Measurements from ENCODE around the gene MOAP1. TPM values are rescaled to one million over a fixed set of nuclear protein-coding genes. Genes with fewer than 3 reads are reported as not detected.

Gene MOAP1
- total and polyA plus RNA-seq, 4 donors: 22.3 to 48.6 (median 31.2) TPM

DNA sequence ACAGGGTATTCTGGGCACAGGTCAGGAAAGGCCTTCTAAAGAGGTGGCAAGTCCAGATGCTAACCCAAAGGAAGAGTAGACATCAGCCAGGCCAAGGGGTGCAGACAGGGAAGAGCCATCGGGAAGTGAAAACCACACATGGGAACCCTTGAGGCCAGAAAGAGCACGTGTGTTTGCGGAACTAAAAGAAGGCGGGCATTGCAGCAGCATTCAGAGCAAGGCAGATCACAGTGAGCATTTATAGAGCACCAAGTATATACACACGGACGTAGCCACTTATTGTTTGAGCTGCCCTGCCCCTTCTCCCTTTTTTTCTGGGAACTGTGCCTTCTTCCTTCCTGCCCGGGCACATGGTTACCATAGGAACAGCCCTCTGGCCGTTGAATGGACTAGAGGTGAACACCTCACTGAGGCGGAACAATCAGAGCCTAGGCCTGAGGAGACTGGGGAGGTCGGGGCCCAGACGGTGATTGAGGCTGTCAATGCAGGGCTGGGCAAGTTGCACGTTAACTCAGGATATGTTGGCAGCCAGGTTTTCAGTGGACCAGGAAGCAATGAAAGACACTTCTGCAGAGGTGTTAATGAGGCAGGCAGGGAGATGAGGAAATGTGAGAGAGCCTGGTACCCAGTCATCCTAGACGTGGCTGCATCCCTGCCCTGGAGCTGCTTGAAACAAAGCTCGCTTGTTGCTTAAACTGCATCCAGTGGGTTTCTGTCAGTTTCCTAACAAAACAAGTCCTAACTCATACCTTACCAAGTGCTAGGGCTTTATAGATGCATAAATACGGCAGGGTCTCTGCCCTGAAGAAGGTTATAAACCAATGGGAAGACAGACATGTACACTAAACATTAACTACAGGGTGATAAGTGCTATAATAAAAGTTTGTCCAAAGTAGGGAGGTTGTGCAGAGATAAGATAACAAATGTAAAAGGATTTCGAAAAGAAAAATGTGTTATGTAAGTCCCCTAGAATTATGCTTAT, 34.2 kb downstream of the MOAP1 start:
- ATAC-seq (ENCODE audit: insufficient read depth, low FRiP score): no peak
- Histone ChIP-seq H3K9ac (ENCODE audit: insufficient read depth in 1 of 2, low read length in 2 of 2) (no peak overlapping the region), H3K9me3 (ENCODE audit: control insufficient read depth in 4 of 4, insufficient read depth in 3 of 4, low read length in 3 of 4) (peaks cover 0 to 2% (median 0%) of the 10 kb centered on the region in 4 donors), H3K27me3 (ENCODE audit: control insufficient read depth in 3 of 3, insufficient read depth in 3 of 3, low read length in 2 of 3) (no peaks in the 10 kb centered on the region), H3K4me1 (ENCODE audit: control insufficient read depth in 5 of 5, insufficient read depth in 5 of 5, low read length in 5 of 5) (no peaks in the 10 kb centered on the region), H3K36me3 (ENCODE audit: control insufficient read depth in 4 of 4, insufficient read depth in 4 of 4, low read length in 4 of 4) (no peaks in the 10 kb centered on the region), H3K4me3 (no peak overlapping the region), H3K27ac (ENCODE audit: low read depth in 1 of 2, low read length in 1 of 2) (no peak overlapping the region)
- TF ChIP-seq, protein P1, sequence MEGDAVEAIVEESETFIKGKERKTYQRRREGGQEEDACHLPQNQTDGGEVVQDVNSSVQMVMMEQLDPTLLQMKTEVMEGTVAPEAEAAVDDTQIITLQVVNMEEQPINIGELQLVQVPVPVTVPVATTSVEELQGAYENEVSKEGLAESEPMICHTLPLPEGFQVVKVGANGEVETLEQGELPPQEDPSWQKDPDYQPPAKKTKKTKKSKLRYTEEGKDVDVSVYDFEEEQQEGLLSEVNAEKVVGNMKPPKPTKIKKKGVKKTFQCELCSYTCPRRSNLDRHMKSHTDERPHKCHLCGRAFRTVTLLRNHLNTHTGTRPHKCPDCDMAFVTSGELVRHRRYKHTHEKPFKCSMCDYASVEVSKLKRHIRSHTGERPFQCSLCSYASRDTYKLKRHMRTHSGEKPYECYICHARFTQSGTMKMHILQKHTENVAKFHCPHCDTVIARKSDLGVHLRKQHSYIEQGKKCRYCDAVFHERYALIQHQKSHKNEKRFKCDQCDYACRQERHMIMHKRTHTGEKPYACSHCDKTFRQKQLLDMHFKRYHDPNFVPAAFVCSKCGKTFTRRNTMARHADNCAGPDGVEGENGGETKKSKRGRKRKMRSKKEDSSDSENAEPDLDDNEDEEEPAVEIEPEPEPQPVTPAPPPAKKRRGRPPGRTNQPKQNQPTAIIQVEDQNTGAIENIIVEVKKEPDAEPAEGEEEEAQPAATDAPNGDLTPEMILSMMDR (IDR thresholded peaks at IDR 0.05; ENCODE audit: control extremely low read depth, extremely low read depth): no peak
- 39% methylated on average over 16 of the region's 16 CpGs for WGBS, 2 donors
- no peak for DNase-seq

DNA sequence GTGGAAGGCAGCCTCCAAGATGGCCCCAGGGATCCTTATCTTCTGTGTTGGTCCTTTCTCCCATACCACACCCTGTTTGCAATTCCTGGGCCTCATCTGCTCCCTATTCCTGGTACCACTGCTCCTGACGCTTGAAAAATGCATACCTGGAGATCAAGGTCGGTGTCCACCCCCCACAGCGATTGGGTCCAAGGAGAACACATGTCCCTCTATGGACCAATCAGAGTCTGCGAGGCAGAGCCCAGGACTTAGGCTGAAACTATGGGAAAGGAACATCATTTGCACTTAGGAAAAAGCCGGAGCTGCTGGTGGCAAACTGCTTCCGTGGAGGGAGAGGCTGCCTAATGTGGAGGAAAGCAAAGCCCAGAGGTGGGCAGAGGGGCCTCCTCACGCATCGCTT, 35.7 kb downstream of the MOAP1 start:
- no peak overlapping the region for H3K4me3 ChIP-seq
- no peaks in the 10 kb centered on the region for H3K36me3 ChIP-seq (ENCODE audit: control insufficient read depth in 4 of 4, insufficient read depth in 4 of 4, low read length in 4 of 4)
- H3K9me3 ChIP-seq (ENCODE audit: control insufficient read depth in 4 of 4, insufficient read depth in 3 of 4, low read length in 3 of 4): peaks cover 0 to 2% (median 0%) of the 10 kb centered on the region in 4 donors
- H3K27me3 ChIP-seq (ENCODE audit: control insufficient read depth in 3 of 3, insufficient read depth in 3 of 3, low read length in 2 of 3): no peaks in the 10 kb centered on the region
- WGBS, 2 donors: 93 to 99% methylated on average over 8 of the region's 8 CpGs
- H3K4me1 ChIP-seq (ENCODE audit: control insufficient read depth in 5 of 5, insufficient read depth in 5 of 5, low read length in 5 of 5): no peaks in the 10 kb centered on the region
- DNase-seq (no peak), ATAC-seq (ENCODE audit: insufficient read depth, low FRiP score) (no peak)
- H3K9ac ChIP-seq (ENCODE audit: insufficient read depth in 1 of 2, low read length in 2 of 2): no peak overlapping the region
- H3K27ac ChIP-seq (ENCODE audit: low read depth in 1 of 2, low read length in 1 of 2): no peak overlapping the region
- TF ChIP-seq, protein P1 (IDR thresholded peaks at IDR 0.05; ENCODE audit: control extremely low read depth, extremely low read depth): no peak

DNA sequence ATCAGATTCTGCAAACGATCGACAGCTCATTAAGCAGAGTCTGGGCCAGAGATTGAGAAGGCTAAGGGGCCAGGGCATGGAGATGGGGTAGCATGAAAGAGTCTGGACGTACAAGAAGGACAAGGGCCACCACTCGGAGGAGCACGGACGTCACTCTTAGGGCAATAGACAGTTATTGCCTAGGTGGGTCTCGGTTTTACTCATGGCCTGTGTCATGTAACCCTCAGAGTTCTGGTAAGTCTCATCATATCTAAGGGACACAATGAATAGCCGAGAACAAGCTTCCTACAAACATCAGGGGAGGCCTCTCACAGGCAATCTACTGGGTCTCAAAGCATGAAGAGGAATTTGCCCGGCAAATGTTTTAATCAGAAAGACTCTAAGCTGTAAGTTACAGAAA, 38.6 kb downstream of the MOAP1 start:
- no peak for ATAC-seq (ENCODE audit: insufficient read depth, low FRiP score)
- Histone ChIP-seq H3K36me3 (ENCODE audit: control insufficient read depth in 4 of 4, insufficient read depth in 4 of 4, low read length in 4 of 4) (no peaks in the 10 kb centered on the region), H3K9ac (ENCODE audit: insufficient read depth in 1 of 2, low read length in 2 of 2) (no peak overlapping the region), H3K4me1 (ENCODE audit: control insufficient read depth in 5 of 5, insufficient read depth in 5 of 5, low read length in 5 of 5) (no peaks in the 10 kb centered on the region), H3K9me3 (ENCODE audit: control insufficient read depth in 4 of 4, insufficient read depth in 3 of 4, low read length in 3 of 4) (peaks cover 0 to 2% (median 0%) of the 10 kb centered on the region in 4 donors), H3K27me3 (ENCODE audit: control insufficient read depth in 3 of 3, insufficient read depth in 3 of 3, low read length in 2 of 3) (no peaks in the 10 kb centered on the region), H3K27ac (ENCODE audit: low read depth in 1 of 2, low read length in 1 of 2) (no peak overlapping the region), H3K4me3 (no peak overlapping the region)
- WGBS, 2 donors: 78 to 85% methylated on average over 9 of the region's 9 CpGs
- TF ChIP-seq, protein P1 (IDR thresholded peaks at IDR 0.05; ENCODE audit: control extremely low read depth, extremely low read depth): no peak
- no peak for DNase-seq

Measured in lung (tissue), 12 donors.